HG03039 (cell line): ENCODE data around the gene CCDC201.

Experiments used
- ATAC-seq: cut with Tn5 transposase; IDR thresholded peaks from one replicate; pipeline ENCODE4 v1.9.1; 2021; ENCODE audit warnings: mild to moderate bottlenecking, moderate library complexity; ENCODE audit not compliant: unreplicated experiment

CCDC201 gene

DNA sequence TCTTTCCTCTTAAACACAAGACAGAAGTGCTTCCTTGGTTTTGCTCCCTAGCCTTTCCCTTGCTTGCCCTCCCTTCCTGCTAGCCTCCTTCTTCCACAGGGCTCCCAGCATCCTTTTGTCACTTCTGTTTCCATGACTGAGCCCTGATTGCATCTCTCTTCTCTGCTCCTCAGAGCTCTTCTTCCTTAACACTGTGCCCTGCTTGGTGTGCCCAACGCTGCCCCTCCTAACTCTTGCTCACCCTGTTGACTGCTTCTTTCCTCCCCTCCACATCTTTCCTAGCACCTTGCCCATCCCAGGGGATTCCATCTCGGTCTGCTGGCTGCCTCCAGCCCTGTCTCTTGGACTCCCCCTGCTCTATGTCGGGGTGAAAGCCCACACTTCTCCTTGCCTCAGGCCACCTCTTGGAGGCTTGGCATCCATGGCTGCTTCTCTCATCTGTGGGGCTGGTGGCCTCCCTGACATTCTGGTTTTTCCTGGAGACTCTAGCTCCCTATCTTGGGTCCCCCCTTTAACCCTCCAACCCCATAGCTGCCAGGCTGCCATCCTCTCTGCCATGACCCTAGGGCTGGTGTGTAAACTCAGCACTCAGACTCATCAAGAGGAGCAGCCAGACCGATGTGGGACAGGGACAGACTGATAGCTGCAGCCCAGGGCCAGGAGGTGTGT is 21.2 kb upstream of the CCDC201 start:
- ATAC-seq: no peak

GRCh38 chr7:45893374-45893995 is 20.6 kb upstream of the CCDC201 start:
- no peak for ATAC-seq

GRCh38 chr7:45892407-45893035 is 19.6 kb upstream of the CCDC201 start:
- ATAC-seq: no peak

GRCh38 chr7:45891462-45892402 is 18.9 kb upstream of the CCDC201 start:
- ATAC-seq: no peak

DNA sequence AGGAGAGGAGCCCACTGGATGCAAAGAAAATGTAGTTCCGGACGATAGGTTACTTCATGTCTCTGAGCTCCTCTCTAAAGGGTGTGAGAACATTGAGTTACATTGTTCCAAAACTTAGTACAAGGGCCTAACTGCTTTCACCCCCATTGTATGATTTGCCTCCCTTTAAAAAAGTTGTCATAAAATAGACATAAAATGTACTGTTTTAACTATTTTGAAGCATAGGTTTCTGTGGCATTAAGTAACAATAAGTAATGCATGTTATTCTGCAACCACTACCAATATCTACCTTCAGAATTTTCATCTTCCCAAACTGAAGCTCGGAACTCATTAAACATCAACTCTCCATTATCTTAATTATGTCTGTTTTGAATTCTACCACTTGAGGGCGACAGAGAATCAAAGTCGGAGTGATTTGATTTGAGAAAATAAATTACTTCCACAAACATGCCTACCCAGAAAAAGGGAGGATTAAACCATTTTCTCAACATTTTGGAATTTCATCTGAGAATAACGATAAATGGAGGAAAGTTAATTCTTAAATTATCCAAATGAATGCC is 18.1 kb upstream of the CCDC201 start:
- no peak for ATAC-seq

DNA sequence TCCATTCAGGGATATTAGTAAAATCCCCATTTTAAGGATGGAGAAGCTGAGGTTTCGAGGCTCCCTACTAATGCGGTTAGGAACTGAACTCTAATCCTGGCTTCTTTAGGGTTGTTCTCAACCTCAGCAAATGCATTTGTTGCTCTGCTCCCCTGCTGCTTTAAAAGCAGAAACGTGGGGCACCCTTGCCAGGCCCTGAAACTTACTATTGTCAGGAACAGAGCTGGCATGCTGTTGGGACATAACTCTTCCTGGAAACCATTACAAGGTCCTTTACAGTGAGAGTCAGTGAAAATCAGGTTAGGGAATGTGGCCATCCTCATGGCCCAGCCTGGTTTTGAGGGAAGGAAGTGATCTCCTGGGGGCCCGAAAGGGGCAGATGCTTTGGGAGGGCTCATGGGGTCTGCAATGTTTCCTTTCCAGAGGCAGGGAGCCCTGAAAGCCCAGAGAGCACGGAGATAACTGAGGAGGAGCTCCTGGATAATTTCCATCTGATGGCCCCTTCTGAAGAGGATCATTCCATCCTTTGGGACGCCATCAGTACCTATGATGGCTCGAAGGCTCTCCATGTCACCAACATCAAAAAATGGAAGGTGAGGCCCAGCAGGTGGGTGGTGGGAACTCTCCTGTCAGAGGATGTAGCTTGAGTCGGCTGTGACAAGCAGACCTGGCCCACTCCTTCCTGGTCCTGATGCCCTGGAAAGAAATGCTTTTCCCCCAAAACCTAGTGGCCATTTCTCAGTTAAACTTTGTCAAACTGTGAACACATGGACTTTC is 17.4 kb upstream of the CCDC201 start:
- no peak for ATAC-seq

- ATAC-seq: no peak
These were observed 16.6 kb upstream of the CCDC201 start for GRCh38 chr7:45889367-45890067.

- ATAC-seq: no peak
These were observed 16.1 kb upstream of the CCDC201 start for GRCh38 chr7:45888993-45889366.

- no peak for ATAC-seq
These were observed 15.5 kb upstream of the CCDC201 start, which contains the start of gene IGFBP1 for GRCh38 chr7:45888185-45888992. IGFBP1 (plus strand) TSS chr7:45888488; CDS start chr7:45888653, 165 bp downstream.

GRCh38 chr7:45886931-45887667 is 14.2 kb upstream of the CCDC201 start:
- no peak for ATAC-seq

DNA sequence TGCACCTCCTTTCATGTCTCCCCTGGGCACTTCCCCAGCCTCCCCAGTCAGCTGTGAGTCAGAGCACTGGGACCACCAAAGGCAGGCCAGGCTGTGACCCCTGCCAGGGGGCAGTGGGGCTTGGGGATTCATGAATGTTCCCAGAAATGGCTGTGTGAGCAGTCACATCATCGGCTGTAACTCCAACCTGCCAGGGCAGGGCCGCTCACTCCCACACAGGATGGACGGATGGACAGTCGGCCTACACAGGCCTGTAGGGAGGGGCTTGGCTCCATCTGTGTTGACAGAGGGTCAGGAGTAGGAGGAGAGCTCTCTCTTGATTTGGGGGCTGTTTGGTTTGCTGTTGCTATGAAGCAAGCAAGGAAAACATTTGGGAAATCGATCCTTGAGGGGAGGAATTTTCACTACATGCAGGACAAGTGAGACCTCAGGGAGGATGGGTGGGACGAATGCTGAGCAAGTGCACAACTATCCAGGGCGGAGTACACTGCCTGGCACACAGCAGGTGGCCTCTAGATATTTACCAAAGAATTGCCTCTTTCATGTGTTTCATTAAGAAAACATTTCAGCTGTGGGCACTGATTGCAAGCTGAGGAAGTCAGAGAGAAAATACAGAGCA is 12.5 kb upstream of the CCDC201 start:
- ATAC-seq: no peak

GRCh38 chr7:45884136-45884535 is 11.3 kb upstream of the CCDC201 start:
- ATAC-seq: no peak

- no peak for ATAC-seq
These were observed 9.6 kb upstream of the CCDC201 start for GRCh38 chr7:45882465-45882810.

DNA sequence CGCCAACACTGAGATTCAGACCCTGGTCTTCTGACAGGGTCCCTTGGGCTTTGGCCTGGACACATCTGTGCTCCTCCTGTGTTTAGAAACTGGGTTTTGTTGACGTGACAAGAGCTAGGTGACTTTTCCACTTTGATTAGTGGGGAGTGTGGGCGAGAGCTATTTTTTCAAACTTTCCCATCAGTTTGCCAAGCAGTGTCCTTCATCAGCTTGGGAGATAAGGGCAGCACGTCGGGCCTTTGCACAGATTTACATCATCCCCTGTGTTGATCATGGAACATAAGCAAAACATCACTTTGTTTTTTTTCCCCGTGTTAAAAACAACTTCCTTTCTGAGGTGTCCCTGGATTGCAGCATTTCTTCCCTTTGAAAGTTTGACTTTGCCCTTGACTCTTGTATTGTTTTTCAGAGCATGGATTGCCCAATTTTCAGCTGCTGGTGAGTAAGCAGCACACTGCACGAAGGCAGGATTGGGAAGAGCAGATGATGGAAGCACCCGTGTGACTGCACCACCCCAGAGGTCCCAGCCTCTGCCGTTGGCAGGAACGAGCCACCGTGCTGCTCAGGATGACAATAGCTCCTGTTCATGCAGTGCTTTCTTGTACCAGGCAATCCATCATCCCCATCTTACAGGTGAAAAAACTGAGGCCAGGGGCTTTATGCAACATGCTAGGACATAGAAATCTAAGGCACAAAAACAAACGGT is 9.0 kb upstream of the CCDC201 start:
- no peak for ATAC-seq

DNA sequence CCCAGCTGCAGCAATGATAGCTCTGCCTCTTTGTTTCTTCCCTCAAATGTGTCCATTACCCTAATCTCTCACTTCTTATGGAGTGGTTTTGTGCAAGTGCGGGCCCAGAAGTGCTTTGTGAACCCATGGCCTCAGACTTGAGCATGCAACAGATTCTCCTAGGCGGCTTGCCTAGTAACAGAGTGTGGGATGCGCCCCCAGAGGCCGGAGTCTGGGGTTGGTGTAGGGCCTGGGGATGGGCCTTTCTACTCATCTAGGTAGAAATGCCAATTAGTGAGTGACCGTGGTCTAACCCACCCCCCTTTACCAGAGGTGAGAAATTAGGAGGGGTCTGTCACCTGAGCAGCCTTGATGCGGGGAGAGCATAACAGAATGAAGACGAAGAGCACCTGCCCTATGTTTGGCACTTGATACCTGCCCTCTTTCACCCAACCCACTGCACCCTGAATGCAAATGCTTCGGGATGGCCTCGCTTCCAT is 8.4 kb upstream of the CCDC201 start:
- no peak for ATAC-seq

DNA sequence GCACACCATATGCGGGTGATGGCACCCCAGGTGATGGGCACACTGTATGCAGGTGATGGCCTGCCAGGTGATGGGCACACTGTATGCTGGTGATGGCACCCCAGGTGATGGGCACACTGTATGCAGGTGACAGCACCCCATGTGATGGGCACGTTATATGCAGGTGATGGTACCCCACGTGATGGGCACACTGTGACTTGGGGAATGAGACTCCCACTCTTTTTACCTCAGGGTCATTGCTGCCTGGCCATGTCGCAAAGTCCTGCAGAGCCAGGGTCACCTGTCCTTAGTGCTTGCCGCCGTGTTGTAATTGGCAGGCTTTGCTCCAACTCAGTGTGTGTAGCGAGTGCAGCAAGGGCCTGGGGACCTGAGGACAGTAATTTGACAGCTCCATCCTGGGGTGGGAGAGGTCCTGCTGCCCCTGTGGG is 7.6 kb upstream of the CCDC201 start:
- ATAC-seq: no peak
